ENCODE measurements around the gene CRYAB. TPM values are rescaled to one million over a fixed set of nuclear protein-coding genes. Genes with fewer than 3 reads are reported as not detected.

Gene CRYAB, protein sequence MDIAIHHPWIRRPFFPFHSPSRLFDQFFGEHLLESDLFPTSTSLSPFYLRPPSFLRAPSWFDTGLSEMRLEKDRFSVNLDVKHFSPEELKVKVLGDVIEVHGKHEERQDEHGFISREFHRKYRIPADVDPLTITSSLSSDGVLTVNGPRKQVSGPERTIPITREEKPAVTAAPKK
- total RNA-seq: 1,000 to 10,000 TPM in 1 of 4 donors, 100 to 1,000 TPM in 3; 295 to 1,416 (median 399) TPM

DNA sequence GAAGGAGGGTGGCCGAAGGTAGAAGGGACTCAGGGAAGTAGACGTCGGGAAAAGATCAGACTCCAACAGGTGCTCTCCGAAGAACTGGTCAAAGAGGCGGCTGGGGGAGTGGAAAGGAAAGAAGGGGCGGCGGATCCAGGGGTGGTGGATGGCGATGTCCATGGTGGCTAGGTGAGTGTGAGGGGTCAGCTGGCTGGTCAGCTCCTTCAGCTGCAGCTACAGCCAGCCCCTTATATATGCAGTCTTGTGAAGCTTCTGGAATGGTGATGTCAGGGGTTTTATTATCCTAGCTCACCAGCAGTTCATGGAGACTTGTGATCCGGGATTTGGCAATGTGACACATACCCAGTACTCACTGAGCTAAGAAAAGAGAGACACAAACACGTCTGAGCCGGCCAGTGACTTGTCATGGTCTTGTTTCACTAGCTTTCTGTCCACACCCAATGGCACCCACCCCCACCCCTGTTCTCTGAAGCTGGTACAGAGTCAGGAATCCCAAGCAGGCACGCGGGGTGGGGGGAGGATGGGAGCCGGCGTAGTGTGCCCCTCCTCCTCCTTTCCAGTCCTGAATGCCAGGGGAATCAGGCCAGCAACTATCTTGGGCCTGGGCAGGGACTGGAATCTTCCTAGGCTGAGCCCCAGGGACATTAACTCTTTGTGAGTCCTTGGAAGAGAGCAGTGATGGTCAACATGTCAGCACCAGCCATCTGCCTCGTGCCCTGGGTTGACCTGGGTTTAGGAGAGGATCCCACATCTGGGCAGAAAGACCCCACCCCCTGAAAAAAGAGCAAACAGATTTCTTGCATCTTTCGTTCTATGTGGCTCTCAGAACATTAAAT is at the start of gene CRYAB:
CRYAB (minus strand) TSS at position 208 of the 839 bp plus-strand sequence; CDS start at position 162, 46 bp downstream.
- TF ChIP-seq, protein P1, sequence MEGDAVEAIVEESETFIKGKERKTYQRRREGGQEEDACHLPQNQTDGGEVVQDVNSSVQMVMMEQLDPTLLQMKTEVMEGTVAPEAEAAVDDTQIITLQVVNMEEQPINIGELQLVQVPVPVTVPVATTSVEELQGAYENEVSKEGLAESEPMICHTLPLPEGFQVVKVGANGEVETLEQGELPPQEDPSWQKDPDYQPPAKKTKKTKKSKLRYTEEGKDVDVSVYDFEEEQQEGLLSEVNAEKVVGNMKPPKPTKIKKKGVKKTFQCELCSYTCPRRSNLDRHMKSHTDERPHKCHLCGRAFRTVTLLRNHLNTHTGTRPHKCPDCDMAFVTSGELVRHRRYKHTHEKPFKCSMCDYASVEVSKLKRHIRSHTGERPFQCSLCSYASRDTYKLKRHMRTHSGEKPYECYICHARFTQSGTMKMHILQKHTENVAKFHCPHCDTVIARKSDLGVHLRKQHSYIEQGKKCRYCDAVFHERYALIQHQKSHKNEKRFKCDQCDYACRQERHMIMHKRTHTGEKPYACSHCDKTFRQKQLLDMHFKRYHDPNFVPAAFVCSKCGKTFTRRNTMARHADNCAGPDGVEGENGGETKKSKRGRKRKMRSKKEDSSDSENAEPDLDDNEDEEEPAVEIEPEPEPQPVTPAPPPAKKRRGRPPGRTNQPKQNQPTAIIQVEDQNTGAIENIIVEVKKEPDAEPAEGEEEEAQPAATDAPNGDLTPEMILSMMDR (IDR thresholded peaks at IDR 0.05; ENCODE audit: low read depth): no peak

DNA sequence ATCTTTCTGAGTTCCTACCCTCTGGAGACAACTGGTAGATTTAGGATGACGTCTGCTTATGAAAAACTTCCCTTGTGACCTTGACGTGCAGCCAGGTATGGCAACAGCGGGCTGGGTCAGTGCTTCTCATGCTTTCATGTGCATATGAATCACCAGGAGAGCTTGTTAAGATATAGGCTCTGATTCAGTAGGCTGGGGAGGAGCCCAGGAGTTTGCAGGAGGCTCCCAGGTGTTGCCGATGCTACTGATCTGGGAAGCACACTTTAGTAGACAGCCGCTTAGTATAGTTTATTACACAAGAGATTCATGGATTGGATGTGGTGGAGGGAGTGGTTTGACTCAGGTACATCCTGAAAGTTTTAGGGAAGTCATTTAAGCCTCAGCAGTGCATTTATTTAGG is 49.3 kb upstream of the CRYAB start:
- TF ChIP-seq, protein P1 (IDR thresholded peaks at IDR 0.05; ENCODE audit: low read depth): no peak

DNA sequence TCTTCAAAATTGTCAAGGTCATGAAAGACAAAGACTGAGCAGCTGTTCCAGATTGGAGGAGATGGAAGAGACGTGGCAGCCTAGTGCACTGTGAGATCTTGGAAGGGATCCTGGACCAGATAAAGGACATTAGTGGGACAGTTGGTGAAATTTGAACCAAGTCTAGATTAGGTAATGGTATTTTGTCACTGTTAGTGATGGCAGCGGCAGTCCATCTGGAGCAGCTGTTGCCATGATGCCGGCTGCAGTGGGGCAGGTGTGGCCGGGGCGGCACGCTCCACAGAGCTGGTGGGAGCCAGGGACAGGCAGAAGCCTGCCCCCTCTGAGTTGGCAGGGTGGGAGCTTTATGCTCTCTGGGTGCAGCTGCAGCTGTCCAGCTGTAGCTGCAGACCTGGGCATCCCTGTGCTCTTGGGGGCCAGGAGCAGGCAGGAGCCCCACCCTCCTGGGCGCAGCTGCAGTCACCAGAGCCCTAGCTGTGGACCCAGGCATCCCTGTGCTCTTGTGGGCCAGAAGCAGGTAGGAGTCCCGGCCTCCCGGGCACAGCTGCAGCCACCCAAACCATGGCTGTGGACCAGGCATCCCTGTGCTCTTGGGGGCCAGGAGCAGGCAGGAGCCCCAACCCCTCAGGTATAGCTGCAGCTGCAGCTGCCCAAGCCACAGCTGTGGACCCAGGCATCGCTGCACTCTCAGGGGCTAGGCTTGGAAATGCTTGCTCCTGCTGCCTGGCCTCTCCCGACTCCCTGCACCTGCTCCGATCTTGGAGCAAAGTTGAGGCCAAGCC is 46.3 kb upstream of the CRYAB start:
- TF ChIP-seq, protein P1 (IDR thresholded peaks at IDR 0.05; ENCODE audit: low read depth): no peak

- TF ChIP-seq, protein P1 (IDR thresholded peaks at IDR 0.05; ENCODE audit: low read depth): no peak
These were observed 42.6 kb upstream of the CRYAB start for GRCh38 chr11:111954154-111954553.

DNA sequence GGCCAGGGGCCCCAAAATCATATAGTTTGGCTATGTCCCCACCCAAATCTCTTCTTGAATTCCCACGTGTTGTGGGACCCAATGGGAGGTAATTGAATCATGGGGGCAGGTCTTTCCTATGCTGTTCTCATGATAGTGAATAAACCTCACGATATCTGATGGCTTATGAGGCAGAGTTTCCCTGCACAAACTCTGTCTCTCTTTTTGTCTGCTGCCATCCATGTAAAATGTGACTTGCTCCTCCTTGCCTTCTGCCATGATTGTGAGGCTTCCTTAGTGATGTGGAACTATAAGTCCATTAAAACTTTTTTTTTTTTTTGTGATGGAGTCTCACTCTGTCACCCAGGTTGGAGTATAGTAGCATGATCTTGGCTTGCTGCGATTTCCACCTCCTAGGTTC is 40.0 kb upstream of the CRYAB start:
- TF ChIP-seq, protein P1 (IDR thresholded peaks at IDR 0.05; ENCODE audit: low read depth): no peak

- TF ChIP-seq, protein P1 (IDR thresholded peaks at IDR 0.05; ENCODE audit: low read depth): no peak
These were observed 38.2 kb upstream of the CRYAB start for GRCh38 chr11:111949519-111950426.

All from subcutaneous adipose tissue (tissue), 4 donors.